GM18502 (cell line): ENCODE data around the gene AP5B1.

ENCODE experiments used
- ATAC-seq: cut with Tn5 transposase; IDR thresholded peaks from one replicate; pipeline ENCODE4 v1.9.1; 2021; ENCODE audit warnings: mild to moderate bottlenecking; ENCODE audit not compliant: unreplicated experiment, poor library complexity

Gene AP5B1

DNA sequence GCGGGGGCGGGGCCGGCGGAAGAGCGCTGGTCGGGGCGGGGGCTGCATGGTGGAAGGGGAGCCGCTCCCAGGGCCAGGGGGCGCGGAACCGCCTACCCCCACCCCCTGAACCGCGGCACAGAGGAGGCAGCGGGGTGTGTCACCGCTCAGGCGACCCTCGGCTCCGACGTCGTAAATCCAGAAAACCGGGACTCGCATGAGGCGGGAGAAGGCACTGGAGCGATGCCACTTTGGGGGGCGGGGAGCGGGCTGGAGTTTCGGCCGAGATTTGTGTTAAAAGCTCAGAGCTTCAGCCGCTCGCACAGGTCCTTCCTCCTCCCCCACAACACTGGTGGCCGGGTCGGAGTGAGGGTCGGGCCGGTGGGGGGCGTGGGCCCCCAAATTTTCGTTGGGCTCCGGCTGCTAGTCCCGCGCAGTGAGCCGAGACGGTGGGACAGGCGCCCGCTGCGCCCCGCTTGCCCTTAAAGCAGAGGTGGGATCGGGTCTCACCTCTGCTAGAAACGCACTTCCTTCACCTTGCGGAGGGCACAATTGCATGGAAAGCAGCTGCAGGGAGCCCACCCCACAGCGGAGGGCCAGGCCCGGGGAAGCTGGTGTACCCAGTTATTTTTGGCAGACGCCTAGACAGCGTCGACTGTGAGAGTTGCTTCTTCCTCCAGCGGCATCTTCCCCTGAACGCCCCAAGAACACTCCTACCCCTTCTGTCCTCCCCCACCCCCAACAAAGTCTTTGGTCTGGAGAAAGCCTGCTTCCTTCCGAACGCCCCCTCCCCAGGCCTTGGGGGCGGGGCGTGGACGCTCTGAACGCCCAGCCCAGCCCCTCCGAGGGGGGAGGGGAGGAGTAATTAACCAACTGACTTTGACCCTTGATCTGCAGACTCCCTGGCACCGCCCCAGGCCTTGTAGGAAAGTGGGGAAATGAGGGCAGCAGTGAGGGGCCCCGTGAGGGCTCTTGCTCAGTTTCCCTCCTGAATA is 7.2 kb upstream of the AP5B1 start:
- no peak for ATAC-seq

DNA sequence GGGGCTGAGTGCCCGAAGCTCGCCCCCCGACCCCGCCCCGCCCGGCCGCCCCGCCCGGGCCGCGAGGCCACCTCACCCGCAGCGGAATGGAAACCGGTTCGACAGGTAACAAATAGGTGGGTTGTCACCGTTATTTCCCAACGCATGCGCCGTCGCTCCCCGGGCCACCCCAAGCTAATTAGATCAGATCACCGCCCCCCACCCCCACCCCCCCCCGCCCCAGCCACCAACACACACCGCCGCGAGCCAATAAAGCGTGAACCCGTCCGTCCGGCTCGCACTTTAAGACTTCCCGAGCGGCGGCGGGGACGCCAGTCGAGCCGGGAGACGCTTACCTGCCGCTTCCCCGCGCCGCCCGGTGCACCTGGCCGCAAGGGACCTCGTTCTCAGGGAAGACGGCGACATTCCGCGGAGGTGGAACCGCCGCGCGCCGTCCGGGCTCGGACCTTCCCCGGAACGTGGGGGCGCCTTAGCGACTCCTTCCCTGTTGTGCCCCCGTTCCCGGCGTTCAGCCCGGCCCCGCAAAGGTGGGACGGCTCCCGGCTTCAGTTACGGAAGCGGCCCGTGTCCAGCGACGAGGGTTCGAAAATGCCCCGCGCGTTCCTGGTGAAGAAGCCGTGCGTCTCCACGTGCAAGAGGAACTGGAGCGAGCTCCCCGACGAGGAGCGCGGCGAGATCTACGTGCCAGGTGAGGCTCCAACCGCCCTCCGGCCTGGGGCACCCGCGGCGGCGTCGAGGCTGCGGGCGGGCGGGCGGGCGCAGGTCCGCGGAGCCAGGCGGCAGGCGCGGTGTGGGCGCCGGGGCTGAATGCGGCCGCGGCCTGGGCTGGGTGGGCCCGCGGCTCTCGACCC is 6.2 kb upstream of the AP5B1 start, which contains the start of gene OVOL1:
TSS of gene OVOL1 (plus strand) at position 278 of the 851 bp plus-strand sequence. CDS start at position 589, 311 bp downstream.
- ATAC-seq = no peak

DNA sequence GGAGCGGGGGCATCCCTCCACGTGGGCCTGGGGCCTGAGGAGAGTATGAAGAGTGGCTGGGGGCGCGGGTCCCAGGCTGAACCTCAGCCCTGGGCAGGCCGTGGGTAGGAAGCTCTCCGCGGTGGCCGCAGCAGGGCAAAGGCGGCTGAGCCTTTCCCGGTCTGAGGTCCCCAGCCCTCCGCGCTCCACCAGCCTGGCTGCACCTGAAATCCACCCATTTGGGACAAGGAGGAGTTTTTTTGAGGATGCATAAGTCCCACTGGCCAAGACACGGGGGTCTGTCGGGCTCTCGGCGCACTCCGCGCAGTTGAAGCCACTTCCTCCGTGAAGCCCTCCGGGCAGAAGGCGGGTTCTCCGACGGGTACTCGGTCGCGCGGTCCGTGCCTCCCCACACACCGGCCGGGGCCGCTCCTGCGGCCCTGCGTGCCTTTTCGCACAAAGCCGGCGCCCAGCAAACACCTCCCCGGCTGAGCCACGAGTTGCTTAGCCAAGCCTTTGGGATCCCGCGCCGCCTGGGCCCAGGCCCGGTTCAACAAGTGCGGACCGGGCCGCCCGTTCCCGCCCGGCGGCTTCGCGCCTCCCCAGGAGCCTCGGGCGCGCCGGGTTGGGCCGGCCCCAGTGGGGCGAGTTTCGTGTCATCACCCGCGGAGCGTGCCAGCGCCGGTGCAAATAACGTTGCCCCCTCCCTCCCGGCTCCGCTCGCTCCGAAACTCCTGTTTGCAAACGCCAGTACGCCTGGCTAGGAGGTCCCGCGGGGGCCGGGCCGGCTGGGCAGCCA is 5.4 kb upstream of the AP5B1 start:
- ATAC-seq = no peak

DNA sequence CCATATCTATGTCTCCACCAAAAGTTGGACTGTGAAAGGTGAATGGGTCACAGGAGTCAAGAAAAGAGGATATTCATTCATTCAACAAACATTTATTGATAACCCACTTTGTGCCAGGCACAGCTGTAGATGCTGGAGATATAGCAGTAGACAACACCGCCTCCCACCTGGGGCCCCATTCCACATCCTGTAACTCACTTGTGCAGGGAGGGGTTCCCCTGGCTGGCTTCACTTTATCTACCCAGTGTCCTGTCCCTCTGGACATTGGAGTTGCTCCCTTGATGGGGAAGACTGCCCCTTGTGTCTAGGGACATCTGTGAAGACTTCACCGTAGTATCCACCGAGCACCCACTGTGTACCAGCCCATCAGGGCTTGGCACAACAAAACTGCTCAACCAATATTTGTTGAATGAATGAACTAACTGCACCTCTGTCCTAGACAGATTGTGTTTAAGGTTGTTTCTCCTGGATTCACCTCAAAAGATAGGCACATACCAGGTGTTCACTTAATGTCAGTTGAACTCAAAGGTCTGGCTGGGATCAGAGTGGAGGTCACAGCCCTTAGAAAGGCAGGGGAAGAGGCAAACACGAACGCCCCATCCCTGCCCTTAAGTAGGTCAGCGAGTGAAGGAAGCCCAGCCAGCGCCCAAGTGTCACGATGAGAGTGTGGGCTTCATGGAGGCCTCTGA is 4.7 kb upstream of the AP5B1 start:
- ATAC-seq = no peak

DNA sequence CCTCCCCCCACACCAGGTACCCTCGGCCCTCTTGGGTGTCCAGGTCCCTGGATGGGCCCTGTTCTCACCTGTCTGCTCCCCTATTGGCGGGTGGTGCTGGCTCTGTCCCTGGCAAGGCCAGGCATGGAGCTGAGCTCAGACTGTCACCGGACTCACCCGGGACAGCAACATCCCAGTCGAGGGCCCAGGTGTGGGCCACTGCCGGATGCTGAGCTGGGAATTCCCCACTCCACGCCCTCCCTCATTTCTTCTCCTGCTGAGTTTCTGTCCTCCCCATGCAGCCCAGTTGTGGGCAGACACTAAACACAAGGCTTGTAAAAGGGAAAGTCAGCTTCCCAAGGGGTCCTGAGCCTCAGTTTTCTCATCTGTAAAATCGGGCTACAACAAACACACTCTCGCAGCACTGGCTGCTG is 2.0 kb upstream of the AP5B1 start:
- ATAC-seq = no peak

DNA sequence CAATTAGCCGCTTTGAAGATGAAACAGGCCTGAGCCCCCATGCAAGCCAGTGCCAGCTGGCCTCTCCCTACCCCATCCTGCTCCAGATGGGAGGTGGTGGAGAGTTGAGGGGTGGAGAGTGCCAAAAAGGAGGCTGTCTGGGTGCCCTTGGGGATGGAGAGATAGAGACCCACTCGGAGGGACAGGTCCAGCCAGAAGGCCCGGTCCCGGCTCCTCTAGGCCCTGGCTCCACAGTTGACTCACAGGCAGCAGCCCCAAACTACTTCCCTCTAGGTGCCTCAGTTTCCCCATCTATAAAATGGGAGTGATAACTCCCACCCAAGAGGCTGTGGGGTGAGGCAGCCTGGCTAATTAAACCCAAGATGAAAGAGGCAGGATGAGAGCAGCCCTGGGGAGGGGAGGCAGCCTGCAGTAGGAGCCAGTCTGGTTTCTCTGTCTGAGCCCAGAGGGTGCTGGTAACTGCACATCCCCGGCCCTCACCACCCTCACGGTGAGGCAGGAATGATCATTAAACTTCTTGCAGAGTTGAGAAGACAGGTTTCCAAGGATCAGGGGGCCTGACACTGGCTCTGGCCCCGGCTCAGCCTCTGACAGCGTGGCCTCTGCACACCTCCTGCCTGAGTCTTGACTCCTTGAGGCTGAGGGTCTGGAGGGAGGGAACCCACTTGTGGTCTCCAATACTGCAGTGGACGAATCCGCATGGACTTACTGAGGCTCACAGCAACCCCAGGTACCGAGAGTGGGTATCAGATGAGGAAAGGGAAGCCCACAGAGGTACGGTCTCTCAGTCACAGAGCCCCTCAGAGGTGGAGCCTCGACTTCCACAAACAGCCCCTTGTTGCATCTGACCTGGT is 1.4 kb upstream of the AP5B1 start:
- ATAC-seq = no peak

DNA sequence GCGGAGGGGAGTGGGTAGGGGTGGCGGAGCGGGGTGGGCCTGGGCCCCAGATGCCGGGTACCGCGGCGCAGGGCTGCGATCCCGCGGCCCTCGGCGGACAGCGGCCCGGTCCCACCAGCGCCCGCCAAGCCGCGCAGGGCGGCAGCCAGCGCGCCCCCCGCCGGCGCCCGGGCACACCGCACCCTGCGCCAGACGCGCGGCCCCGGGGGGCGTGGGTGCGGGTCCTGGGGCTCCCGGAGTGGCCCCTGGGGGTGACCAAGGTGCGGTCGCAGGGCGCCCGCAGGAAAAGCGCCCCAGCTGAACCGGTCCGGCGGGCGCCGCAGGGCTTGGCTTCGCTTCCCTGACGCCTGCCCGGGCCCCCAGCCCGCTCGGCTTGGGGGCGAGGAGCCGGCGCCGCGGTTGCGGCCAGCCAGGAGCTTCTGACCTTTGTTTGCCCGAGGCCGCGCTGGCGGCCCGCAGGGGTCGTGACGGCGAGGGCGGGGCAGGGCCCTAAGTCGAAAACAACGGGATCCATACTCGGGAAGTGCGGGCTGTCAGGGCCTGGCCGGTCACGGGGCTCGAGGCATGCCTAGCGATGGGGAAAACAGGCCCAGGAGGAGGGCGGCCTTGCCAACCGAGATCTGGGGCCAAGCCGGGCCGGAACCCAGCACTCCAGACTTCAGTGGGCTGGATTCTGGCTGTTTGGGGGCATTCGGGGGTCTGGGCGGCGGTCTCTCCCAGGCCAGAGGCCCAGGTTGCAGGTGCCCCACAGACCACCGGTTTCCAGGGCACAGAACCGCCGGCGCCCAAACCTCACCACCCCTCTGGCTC is 581 bp upstream of the AP5B1 start:
- peak; percentile 39 for ATAC-seq

DNA sequence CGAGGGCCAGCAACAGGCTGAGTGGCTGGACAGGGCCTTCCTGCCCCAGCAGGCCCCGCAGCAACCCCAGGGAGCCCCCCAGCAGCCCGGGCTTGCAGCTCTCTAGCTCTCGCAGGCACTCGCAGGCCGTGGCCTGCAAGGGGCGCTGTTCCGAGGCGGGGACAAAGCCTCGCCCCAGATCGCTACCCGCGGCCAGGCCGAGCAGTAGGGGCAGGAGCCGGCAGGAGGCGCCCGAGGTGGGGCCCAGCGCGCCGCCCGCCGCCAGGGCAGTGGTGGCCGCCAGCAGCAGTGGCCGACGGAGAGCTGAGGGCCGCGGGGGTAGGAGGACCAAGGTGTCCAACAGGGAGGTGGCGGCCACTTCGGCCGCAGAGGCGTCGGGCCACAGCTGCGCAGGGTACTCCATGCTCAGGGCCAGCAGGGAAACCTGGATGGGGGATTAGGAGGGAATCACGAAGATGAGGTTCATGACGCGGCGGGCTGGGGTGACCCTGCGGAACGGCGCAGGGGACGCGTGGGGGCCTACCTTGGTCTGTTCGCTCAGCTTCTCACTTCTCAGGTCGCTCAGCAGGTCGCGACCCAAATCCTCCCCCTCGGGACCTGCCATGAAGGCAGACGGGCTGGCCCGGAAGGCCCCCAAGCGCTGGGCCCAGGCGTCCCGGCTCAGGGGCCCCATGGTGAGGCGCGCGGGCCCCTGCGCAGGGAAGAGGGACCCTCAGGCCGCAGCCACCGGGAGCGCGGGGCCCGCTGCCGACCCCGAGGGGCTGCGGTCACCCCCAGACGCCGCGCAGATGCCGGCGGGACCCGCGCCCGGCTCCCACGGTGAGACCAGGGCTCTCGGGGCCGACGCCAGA is 632 bp downstream of the AP5B1 start:
- ATAC-seq = peak; percentile 44

DNA sequence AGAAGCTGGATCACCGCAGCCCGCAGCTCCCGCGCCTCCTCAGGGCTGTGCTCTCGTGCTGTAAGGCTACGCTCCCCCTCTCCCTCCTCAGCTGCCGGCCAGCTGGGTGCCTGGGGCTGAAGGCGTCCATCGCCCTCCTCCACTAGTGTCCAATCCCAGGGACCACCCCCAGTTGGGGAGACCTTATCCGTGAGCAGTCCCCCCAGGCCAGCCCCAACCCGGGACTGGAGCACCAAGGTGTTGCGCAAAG is 1.2 kb downstream of the AP5B1 start:
- no peak for ATAC-seq

DNA sequence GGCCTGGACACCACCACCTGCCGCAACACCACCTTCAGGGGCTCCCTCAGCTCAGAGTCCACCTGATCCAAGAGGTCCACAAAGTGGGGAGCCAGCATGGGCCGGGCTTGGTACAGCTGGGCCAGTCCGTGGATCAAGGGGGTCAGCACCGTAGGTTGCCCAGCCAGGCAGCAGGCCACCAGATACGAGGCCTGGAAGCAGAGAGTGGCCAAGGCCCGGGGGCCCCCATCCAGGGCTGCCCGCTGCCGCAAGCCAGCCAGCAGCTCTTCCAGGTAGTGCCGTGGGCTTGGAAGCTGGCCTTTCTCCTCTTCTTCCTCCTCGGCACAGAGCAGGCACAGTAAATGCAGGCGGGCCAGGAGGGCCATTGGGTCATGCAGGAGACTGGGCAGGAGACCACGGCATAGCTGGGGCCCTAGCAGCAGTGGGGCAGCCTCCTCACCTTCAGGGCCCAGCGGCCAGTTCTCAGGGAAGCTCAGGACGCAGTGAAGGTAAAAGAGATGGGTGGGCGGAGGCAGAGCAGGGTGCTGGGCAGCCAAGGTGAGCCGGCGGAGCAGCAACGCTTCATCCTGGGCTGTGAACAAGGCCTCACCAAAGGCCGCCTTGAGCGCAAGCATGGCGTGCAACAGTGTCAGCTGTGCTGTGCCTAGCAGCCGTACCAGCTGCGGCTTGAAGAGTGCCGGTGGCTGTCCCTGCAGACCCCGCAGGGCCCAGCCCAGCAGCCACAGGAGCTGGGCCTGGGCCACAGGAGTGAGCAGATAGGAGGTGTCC is 1.7 kb downstream of the AP5B1 start:
- no peak for ATAC-seq

DNA sequence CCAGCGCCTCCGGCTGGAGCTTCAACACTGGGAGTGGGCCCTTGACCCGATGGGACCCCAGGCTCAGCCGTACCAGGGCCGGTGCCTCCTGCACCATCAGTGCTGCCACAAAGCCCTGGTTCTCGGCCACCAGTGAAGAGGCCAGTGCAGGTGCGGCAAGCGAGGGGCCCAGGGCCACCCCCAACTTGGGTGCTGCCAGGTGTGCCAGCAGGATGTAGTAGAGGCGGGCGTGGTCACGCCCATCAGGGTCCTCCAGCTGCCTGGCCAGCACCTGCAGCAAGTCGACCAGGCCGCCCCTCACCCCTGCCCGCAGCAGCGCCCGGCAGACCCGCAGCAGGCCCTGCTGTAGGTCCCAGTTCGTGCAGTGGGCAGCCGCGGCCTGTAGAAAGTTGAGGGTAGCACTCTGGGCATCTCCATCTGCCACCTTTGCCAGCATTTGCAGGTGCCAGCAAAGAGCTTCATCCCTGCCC is 2.3 kb downstream of the AP5B1 start:
- ATAC-seq = no peak

DNA sequence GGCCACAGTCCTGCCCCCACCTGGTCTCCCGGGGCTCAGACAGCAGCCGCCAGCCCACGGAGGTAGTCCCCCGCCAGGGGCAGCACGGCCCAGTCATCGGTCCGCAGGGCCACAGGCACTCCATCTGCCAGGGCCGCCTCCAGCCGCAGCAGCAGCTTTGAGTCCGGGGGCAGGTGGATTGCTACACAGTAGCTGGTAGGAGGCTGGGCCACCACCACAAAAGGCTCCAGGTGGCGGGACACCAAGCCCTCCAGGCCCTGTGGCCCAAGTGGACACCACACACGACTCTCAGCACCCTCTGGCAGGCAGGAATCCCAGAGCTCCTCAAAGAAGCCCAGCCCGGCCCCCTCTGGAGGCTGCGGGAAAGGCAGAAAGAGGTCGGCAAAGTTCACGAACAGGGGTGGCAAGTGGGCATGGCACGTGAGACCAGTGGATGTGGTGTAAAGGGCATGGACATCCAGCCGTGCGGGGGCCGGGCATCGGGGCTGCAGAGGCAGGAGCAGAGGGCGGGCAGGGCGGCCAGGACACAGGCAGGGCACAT is 2.9 kb downstream of the AP5B1 start:
- no peak for ATAC-seq

DNA sequence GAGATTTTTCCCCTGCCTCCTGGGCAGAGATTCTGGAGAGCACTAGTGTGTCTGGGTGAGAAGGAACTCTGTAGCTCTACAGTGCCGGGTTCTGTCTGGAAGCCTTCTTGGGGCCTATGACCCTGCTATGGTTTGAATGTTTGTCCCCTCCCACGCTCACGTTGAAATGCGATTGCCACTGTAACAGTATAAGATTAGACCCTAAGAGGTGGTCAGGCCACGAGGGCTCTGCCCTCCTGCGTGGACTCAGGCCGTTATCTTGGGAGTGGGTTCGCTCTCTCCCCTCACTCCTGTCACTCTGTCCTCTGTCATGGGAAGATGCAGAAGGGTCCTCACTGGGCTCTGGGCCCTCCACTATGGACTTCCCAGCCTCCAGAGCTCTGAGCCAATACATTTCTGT is 3.5 kb downstream of the AP5B1 start:
- ATAC-seq = no peak

DNA sequence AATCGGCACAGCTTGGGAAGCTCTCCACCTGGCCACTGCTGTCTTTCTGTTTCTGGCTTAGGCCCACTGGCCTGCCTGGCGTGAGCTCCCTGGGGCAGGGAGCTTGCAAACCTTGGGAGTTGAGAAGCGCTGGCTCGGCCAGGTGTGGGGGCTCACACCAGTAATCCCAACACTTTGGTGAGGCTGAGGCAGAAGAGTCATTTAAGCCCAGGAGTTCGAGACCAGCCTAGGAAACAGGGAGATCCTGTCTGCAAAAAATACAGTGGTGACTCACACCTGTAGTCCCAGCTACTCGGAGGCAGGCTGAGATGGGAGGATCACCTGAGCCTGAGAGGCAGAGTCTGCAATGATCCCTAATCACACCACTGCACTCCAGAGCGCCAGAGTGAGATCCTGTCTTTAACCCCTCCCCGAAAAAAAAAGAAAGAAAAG is 4.0 kb downstream of the AP5B1 start:
- ATAC-seq = no peak

DNA sequence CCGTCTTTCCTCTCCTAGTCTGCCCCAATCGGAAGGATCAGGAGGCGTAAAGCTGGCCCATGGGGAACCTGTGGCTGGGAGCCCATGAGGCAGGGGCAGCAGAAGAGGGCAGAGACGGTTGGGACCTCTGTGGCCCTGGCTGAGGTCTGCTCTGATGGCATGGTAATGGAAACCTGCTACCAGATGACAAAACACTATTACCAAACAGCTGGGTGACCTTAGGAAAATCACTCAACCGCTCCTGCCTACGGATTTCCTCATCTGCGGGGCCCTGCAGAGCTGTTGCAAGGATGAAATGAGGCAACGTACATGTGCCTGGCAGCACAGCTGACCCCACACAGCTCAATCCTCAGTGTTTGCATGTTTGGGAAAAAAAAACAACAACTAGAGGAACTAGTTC is 4.6 kb downstream of the AP5B1 start:
- no peak for ATAC-seq

DNA sequence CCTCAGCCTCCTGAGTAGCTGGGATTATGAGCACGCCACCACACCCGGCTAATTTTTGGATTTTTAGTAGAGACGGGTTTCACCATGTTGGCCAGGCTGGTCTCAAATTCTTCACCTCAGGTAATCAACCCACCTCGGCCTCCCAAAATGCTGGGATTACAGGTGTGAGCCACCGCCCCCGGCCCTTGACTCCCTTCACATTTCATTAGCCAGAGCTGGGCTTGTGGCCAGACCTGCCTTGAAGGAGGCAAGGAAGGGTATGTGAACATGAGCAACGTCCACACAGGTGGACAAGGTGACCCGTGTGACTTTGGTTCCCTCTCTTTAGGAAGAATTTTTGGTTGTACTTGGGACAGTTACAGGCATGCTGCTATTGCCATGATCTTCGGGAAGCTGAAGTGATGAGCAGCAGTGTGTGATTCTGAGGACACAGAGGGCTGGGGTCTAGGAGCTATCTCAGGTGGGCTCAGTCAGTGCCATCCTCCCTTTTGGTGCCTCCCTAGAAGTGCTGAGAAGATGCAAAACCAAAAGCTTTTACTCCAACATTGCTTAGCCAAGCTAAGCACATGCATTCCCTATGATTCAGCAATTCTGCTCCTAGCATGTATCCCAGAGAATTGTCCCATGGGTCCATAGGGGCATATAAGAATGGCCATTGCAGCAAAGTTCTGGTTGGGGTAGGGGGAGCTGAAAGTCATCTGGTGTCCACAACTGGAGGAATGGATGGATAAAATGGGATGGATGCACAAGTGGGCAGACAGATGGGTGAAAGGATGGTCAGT is 6.1 kb downstream of the AP5B1 start:
- ATAC-seq = no peak
